Esophagus muscularis mucosa (tissue), 4 donors: ENCODE data around the gene RAB40A. TPM values are rescaled to one million over a fixed set of nuclear protein-coding genes. Genes with fewer than 3 reads are reported as not detected.

Experiments used
- DNase-seq: peaks from one replicate; pipeline ENCODE4 v3.0.0-alpha.2; 2017; ENCODE audit errors: extremely low spot score
- H3K27ac ChIP-seq, 4 donors: fragments of 200-600 bp; sonication (generic); replicated peaks in 1 of 4; 1 replicate in 3 of 4; 2 replicates in 1 of 4; pipeline ENCODE4 v1.5.1; 2016 to 2019; ENCODE audit warnings: mild to moderate bottlenecking in 1 of 4
- H3K27me3 ChIP-seq, 4 donors: fragments of 200-600 bp; sonication (generic); one replicate each; pipeline versions ENCODE4 v1.5.1 to v1.6.0; 2016 to 2019
- H3K36me3 ChIP-seq, 4 donors: fragments of 200-600 bp; sonication (generic); one replicate each; pipeline ENCODE4 v1.5.1; 2016 to 2019
- H3K4me1 ChIP-seq, 4 donors: fragments of 200-600 bp; sonication (generic); one replicate each; pipeline ENCODE4 v1.5.1; 2016 to 2019
- H3K4me3 ChIP-seq, 4 donors: fragments of 200-600 bp; sonication (generic); 1 replicate in 2 of 4; 2 replicates in 2 of 4; pipeline ENCODE4 v1.5.1; 2016 to 2019; ENCODE audit warnings: mild to moderate bottlenecking in 4 of 4, moderate library complexity in 1 of 4
- H3K9me3 ChIP-seq, 4 donors: fragments of 200-600 bp; sonication (generic); 1 replicate in 3 of 4; 2 replicates in 1 of 4; pipeline ENCODE4 v1.5.1; 2016 to 2019
- EP300 ChIP-seq: sonication (generic); formaldehyde crosslinking; IDR thresholded peaks from one replicate; pipeline ENCODE4 v1.6.1; 2017; ENCODE audit warnings: antibody characterized with exemption
- POLR2A ChIP-seq: fragments of 450-650 bp; IDR thresholded peaks from one replicate; pipeline ENCODE4 v1.6.1; 2017; ENCODE audit warnings: antibody characterized with exemption, moderate library complexity, mild to moderate bottlenecking, low read depth
- POLR2AphosphoS5 ChIP-seq, 2 donors: sonication (generic); formaldehyde crosslinking; IDR thresholded peaks; one replicate each; pipeline ENCODE4 v1.6.1; 2017; ENCODE audit warnings: antibody characterized with exemption in 2 of 2
- WGBS: methylation state at CpG from one replicate; pipeline ENCODE4 v1.1.5; 2018; 5-methylcytosine and 5-hydroxymethylcytosine counted together
- intact Hi-C: fragments of 100-400 bp; cut with DNase I; formaldehyde crosslinking; loops from one replicate; pipeline ENCODE4 v1.15.1; 2023
- total RNA-seq, 4 donors: library from RNA; depleted of rRNA; stranded (reverse); fragments of >200 nt; gene quantifications; one replicate each; pipeline versions ENCODE4 v1.1.0 to v1.2.1, GENCODE V29; 2016
- TF ChIP-seq, protein P1 (sequence below), 3 experiments: fragments of 200-600 bp in 2 of 3; fragments of 450-650 bp in 1 of 3; sonication (generic) in 2 of 3; IDR thresholded peaks; one replicate each; pipeline ENCODE4 v1.5.1; 2017 to 2019; ENCODE audit warnings: antibody characterized with exemption in 3 of 3, mild to moderate bottlenecking in 2 of 3, moderate library complexity in 1 of 3

Gene RAB40A
- total RNA-seq, 4 donors from 2014 or later: 4.5 to 13.2 (median 9.5) TPM

DNA sequence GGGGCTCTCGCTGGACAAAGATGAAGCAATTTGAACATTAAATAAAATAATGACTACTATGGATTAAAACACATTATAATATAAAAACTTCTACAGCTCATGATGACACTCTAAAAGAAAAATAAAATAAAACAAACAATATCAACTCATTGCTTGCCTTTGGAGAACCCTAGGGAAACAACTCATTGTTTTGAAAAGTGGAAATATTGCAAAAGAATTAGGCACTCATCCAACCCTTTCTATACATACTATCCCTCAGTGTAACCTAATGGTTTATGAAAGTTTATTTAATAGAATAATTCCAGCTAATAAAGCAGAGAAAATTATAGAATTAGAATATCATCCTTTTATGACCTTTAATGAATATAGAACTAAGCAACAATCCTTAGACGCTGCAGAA, 718 bp downstream of the RAB40A start:
- WGBS: 89% methylated on average over 2 of the region's 2 CpGs
- H3K27me3 ChIP-seq: no peaks in the 10 kb centered on the region
- no peaks in the 10 kb centered on the region for H3K9me3 ChIP-seq
- no peaks in the 10 kb centered on the region for H3K36me3 ChIP-seq
- intact Hi-C loops: no loop called here
- no peak overlapping the region for H3K4me3 ChIP-seq
- no peak for DNase-seq
- no peaks in the 10 kb centered on the region for H3K4me1 ChIP-seq
- no peak for TF ChIP-seq POLR2AphosphoS5 (IDR thresholded peaks at IDR 0.05)
- no peak for TF ChIP-seq POLR2A
- no peak for TF ChIP-seq EP300
- TF ChIP-seq, protein P1, sequence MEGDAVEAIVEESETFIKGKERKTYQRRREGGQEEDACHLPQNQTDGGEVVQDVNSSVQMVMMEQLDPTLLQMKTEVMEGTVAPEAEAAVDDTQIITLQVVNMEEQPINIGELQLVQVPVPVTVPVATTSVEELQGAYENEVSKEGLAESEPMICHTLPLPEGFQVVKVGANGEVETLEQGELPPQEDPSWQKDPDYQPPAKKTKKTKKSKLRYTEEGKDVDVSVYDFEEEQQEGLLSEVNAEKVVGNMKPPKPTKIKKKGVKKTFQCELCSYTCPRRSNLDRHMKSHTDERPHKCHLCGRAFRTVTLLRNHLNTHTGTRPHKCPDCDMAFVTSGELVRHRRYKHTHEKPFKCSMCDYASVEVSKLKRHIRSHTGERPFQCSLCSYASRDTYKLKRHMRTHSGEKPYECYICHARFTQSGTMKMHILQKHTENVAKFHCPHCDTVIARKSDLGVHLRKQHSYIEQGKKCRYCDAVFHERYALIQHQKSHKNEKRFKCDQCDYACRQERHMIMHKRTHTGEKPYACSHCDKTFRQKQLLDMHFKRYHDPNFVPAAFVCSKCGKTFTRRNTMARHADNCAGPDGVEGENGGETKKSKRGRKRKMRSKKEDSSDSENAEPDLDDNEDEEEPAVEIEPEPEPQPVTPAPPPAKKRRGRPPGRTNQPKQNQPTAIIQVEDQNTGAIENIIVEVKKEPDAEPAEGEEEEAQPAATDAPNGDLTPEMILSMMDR (IDR thresholded peaks at IDR 0.05): no peak
- H3K27ac ChIP-seq: no peak overlapping the region

DNA sequence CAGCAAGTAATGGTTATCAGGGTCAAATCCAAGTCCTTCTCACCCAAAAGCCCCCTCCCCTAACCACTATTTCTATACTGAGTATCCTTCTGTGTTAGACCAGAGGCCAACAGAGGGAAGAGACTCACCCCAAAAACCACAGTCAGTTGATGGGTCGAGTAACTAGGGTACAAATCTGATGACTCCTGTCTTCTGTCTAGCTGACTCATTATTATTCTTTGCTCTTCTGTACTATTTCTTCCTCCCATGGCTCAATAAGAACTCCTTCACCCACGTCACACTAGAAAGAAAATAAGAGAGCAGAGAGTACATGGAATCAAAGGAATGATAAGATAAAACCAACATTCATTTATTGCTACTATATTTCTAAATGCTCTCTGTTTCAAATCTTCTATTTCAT, 2.0 kb downstream of the RAB40A start:
- WGBS: 46% methylated on average over 2 of the region's 2 CpGs

DNA sequence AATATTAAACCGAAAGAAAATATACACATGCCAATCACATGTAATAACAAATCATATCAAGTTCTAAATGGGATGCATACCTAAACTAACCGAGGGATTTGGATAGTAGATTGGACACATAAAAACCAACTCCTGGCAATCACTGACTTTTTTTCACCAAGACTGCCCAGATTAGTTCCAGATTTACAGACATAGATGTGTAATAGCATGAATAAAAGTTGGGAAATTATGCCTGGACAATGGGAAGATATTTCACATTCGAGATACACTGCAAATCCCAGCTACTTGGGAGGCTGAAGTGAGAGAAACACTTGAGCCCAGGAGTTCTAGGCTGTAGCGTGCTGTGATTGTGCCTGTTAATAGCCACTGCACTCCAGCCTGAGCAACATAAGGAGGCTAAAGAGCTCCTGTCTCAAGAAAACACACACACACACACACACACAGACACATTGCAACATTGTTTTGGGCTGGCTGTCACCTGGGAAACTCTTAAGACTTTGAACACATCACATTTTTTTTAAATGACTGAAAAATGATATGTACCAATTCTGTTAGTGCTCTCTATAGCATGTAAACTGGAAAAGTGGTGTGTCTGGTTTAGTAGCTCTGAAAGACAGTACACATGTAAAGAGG, 5.7 kb downstream of the RAB40A start:
- Histone ChIP-seq H3K4me3 (no peak overlapping the region), H3K27ac (no peak overlapping the region), H3K27me3 (no peaks in the 10 kb centered on the region), H3K4me1 (no peaks in the 10 kb centered on the region), H3K9me3 (no peaks in the 10 kb centered on the region), H3K36me3 (no peaks in the 10 kb centered on the region)
- WGBS: 51% methylated on average over 4 of the region's 4 CpGs
- intact Hi-C loops: no loop called here
- TF ChIP-seq, protein P1 (IDR thresholded peaks at IDR 0.05): no peak
- TF ChIP-seq POLR2A (no peak), POLR2AphosphoS5 (IDR thresholded peaks at IDR 0.05) (no peak)
- DNase-seq: no peak

More for the DNA sequence above, 2.0 kb downstream of the RAB40A start:
- no peak for DNase-seq
- intact Hi-C loops: no loop called here
- Histone ChIP-seq H3K4me3 (no peak overlapping the region), H3K27ac (no peak overlapping the region), H3K9me3 (no peaks in the 10 kb centered on the region), H3K4me1 (no peaks in the 10 kb centered on the region), H3K27me3 (no peaks in the 10 kb centered on the region), H3K36me3 (no peaks in the 10 kb centered on the region)
- TF ChIP-seq EP300: no peak
- TF ChIP-seq, protein P1 (IDR thresholded peaks at IDR 0.05): no peak
- TF ChIP-seq POLR2A: no peak
- TF ChIP-seq POLR2AphosphoS5 (IDR thresholded peaks at IDR 0.05): no peak

DNA sequence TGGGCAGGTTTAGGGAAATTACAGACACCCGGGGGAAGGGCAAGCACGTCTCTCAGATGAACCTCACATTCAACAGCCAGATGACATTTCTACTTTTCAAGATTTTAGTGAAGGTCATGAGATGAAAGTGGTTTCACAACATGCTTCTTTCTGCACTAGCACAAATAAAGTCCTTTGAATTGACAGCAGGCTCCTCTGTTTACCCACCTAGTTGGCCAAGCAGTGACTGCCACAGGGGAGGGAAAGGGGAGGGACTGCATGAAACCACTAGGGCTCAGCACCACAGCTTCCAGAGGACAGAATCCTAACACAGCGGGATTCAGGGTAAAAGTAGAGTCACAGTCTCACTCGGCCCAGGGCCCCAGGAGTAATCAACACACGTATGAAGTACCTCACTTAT, 6.2 kb downstream of the RAB40A start:
- no peaks in the 10 kb centered on the region for H3K36me3 ChIP-seq
- intact Hi-C loops: no loop called here
- H3K4me3 ChIP-seq: no peak overlapping the region
- no peaks in the 10 kb centered on the region for H3K27me3 ChIP-seq
- no peak for DNase-seq
- WGBS: 37% methylated on average over 5 of the region's 5 CpGs
- no peak overlapping the region for H3K27ac ChIP-seq
- H3K9me3 ChIP-seq: no peaks in the 10 kb centered on the region
- no peaks in the 10 kb centered on the region for H3K4me1 ChIP-seq
- TF ChIP-seq POLR2AphosphoS5 (IDR thresholded peaks at IDR 0.05) (no peak), POLR2A (no peak), EP300 (no peak)
- TF ChIP-seq, protein P1 (IDR thresholded peaks at IDR 0.05): no peak

DNA sequence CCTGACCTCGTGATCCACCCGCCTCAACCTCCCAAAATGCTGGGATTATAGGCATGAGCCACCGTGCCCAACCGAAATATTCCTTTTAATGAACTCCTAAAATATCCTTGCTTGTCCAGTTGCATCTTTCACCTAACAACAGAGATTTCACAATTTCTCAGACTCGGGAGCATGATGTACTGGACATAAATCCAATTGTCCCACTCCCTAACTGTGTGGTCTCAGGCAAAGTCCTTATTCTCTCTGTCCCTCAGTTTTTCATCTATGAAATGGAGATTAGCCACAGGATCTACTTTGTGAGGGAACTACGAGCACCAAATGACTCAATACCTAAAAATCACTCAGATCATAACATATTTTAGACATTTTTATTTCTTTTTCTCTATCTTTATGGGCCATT, 9.3 kb downstream of the RAB40A start:
- H3K4me1 ChIP-seq: no peaks in the 10 kb centered on the region
- TF ChIP-seq, protein P1 (IDR thresholded peaks at IDR 0.05): no peak
- TF ChIP-seq POLR2AphosphoS5 (IDR thresholded peaks at IDR 0.05): no peak
- TF ChIP-seq POLR2A: no peak
- TF ChIP-seq EP300: no peak
- no peaks in the 10 kb centered on the region for H3K36me3 ChIP-seq
- intact Hi-C loops: no loop called here
- WGBS: 66% methylated on average over 6 of the region's 6 CpGs
- H3K27me3 ChIP-seq: no peaks in the 10 kb centered on the region
- H3K9me3 ChIP-seq: no peaks in the 10 kb centered on the region
- H3K4me3 ChIP-seq: no peak overlapping the region
- no peak overlapping the region for H3K27ac ChIP-seq
- no peak for DNase-seq
